Bone marrow (tissue), 2 donors: ENCODE results near the gene USP7.
"Not testable (repeated sequence)": the region's sequence is repeated elsewhere in the genome, so short reads cannot be mapped to it uniquely, and the experiment has no call there.

Experiments
- DNase-seq, 2 donors: peaks; one replicate each; lab custom pipeline; 2025; lab: John Stamatoyannopoulos, UW

The USP7 gene

DNA sequence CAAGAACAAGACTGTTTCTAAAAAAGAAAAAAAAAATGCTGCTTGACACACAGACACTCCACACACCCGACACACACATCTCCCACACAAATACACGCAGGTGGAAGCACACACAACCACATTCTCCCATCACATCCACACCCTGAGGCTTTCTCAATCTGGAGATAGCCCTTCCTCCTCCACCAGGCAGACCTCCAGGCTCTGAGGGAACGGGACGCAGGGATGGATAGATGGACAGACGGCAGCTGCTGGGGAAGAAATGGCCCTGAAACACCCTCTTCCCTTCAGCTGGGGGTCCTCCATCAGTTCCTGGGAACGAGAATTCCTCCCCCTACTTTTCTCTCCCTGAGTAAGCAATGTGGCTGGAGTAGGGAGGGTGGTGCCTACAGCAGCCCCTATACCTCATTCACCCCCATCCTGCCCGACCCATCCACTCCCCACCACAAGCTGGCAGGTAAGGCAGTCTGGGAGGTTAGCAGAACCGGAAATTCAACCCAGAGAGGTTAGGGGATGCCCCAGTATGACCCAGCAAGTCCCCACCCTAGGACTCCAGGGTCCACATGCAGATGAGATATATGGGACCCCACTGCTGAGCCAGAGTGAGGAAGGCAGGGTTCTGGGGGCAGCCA is 85.7 kb downstream of the USP7 start:
- DNase-seq, result no peak

DNA sequence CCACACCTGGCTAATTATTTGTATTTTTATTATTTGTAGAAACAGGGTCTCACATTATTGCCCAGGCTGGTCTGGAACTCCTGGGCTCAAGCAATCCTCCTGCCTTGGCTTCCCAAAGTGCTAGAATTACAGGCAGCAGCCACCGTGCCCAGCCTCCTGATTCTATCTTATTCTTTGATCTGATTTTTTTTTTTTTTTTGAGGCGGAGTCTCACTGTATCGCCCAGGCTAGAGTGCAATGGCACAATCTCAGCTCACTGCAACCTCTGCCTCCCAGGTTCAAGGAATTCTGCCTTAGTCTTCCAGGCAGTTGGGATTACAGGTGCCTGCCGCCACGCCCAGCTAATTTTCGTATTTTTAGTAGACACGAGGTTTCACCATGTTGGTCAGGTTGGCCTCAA is 88.4 kb downstream of the USP7 start:
- DNase-seq, result not testable (repeated sequence)

DNA sequence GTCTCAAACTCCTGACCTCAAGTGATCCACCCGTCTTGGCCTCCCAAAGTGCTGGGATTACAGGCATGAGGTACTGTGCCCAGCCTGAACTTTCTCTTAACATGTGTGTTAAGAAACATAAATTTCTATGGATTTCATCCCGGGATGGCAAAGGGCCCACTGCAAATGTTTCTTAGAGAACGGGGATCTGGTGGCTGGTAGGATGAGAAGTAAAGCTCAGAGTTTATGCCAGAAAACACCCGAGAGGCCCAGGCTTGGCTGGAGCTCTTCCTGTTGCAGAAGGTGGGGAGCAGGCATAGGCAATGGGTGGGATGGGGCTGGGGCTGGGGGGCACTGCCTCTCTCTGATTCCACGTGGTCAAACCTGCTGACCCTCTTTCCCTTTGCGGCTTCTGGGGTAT is 89.3 kb downstream of the USP7 start:
- DNase-seq, result no peak

DNA sequence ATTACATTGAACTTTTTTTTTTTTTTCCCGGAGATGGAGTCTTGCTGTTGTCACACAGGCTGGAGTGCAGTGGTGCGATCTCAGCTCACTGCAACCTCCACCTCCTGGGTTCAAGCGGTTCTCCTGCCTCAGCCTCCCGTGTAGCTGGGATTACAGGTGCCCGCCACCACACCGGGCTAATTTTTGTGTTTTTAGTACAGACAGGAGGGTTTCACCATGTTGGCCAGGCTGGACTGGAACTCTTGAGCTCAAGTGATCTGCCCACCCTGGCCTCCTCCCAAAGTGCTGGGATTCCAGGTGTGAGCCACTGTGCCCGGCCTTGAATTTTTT is 89.9 kb downstream of the USP7 start:
- DNase-seq, result not testable (repeated sequence)

DNA sequence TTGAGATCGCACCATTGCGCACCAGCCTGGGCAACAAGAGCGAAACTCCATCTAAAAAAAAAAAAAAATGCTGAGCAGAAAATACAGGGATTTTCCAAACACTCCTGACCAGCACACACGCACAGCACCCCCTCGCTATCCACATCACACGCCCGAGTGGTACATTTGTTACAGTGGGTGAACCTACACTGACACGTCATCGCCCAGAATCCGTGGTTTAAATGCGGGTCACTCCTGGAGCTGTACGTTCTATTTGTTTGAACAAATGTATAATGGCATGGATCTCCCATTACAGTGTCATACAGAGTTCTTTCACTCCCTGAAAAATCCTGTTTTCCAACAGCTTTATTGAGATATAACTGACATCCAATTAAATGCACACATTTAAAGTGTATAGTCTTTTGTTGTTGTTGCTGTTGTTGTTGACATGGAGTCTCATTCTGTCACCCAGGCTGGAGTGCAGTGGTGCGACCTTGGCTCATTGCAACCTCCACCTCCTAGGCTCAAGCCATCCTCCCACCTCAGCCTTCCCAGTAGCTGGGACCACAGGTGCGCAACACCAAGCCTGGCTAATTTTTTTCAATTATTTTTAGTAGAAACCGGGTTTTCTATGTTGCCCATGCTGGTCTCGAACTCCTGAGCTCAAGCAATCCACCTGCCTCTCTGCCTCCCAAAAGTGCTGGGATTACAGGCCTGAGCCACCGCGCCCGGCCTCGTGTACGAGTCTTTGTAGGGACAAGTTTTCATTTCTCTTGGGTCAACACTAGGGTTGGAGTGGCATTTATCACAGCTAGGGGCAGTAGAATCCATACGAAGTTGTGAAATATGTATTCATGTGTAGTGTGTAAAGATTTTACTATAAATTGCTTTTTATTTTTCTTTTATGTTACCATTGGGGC is 90.5 kb downstream of the USP7 start:
- DNase-seq, result no peak

DNA sequence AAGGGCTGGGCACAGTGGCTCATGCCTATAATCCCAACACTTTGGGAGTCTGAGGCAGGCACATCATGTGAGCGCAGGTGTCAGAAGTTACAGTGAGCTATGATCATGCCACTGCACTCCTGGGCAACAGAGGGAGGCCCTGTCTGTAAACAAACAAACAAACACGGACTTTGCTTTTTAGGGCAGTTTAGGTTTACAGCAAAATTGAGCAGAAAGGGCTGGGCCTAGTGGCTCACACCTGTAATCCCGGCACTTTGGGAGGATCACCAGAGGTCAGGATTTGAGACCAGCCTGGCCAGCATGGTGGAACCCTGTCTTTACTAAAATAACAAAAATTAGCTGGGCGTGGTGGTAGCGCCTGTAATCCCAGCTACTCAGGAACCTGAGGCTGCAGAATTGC is 91.6 kb downstream of the USP7 start:
- DNase-seq, result no peak

DNA sequence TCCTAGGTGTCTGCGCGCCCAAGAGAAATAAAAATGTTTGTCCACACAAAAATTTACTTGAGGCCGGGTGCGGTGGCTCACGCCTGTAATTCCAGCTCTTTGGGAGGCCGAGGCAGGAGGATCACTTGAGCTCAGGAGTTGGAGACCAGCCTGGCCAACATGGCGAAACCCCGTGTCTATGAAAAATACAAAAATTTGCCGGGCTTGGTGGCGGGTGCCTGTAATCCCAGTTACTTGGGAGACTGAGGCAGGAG is 93.8 kb downstream of the USP7 start:
- not testable (repeated sequence) for DNase-seq

DNA sequence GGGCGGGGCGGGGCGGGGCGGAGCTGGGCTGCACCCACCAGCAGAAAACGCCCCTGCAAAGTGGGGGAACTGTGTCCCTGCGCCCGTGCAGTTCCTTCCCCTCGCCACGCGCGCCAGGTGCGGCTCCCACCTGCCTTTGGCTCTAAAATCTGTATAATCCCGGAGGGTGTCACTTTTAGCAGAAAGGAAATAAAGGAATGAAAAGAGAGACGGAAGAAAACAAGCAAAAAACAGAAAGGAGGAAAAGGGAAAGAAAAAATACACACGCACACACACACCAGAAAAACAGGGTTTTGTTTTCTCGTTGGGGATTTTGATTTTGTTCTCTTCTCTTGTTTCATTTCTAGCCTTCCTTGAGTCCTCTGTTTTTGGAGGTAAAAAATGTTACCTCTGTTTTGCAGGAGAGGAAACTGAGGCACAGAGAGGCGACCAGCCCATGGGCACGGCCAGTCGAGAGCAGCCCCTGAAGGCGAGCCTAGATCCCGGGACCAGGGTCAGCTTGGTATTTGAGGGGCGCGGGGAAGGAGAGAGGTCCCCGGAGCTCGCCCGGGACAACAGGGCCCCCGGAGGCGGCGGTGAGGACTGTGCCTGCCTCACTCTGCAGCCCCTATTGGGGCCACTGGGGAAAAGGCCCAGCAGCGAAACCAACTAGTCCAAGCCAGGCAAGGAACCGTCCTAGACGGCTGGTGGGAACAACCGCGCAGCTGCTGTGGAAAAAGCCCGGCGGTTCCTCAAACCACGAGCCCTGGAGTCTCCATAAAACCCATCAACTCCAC is 94.3 kb downstream of the USP7 start:
- no peak for DNase-seq

DNA sequence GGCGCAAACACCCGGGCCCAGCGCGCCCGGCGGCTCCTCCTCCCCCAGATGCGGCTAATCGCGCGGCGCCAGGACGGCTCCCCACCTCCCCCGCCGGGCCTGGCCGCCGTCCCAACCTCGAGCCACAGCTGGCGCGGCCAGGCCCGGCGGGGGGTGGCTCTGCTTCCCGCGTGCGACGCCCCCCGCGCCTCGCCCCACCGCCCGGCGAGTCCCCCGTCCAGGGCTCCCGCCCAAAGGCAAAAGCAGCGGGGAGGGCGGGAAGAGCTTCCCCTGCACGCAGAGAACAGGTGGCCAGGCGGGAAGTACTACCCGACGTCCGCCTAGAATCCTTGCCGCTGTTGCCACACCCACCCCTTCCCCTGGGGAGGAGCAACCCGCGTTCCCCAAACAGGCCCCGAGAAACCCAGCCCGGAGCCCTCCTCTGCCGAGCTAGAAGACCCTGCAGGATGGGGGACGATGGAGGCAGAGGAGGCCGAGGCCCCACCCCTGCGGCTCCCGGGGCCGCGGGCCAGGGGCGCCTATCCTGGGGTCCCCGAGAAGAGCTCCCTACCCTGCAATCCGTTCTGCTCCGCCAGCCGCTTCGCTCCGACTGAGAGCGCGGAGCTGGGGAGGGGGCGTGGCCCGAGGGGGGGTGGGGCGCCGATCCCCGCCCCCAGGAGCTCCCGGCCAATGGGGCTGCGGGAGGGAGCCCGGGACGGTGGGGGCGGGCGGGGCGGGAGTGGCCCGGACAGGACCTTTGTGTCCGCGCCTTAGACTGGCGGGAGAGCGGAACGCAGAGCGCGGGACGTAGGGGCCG is 95.1 kb downstream of the USP7 start, which contains the start of gene CARHSP1:
CARHSP1 (minus strand) TSS at position 591 of the 796 bp plus-strand sequence. CDS start 9,678 bp downstream, outside the sequence.
- peak; percentile 80 to 96 for DNase-seq

DNA sequence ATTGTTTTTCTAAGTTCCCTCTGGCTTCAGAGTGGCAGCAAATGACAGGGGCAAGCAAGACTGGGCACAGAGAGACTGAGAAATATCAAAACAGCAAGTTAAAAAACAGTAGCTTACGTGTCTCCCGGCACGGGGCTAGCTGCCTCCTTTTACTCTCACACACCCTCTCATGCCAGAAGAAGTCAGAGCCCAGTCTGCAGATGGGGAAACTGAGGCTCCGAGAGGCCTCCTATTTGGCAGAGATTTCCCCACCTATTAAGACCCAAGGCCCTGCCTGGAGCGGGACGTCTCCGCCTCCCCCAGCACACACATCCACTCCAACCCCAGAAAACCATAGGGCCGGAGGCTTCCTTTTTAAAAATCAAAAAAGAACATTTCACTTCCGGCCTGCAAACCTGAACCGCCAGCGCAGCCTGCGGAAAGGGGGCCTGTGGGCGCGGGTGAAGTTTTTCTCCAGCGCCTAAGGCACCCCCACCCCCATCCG is 95.7 kb downstream of the USP7 start:
- DNase-seq, result no peak

DNA sequence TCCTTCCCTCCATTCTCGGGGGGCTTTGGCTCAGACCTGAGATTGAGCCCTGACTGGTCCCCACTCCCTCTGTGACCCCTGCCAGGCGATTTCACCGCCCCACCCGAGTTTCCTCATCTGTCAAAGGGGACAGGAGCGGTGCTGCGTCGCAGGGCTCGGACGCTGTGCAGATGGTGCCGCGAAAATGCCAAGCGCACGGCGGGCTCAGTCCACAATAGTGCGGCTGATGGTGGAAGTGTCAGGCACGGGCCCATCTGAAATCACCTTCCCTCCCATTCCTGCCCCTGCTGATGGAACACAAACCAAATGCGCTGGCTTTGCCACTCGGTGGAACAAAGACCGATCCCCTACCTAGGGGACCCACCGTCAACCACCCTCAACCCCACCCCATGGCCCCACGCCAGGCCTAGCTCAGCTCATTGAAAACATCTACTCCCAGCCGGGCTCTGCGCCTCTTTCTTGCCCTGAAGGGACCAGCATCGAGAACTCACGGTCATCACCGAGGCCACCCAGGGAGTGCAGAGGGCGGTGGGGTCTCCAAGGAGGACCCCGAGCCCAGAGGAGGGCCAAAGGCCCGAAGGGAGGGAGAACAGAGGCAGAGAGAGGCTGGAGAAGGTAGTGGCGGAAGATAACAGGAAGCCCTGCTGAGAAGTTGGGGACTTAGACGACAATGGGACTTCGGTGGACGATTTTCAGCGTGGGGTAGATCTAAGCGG is 96.3 kb downstream of the USP7 start:
- peak in 1 of 2 donors; percentile 27 for DNase-seq

DNA sequence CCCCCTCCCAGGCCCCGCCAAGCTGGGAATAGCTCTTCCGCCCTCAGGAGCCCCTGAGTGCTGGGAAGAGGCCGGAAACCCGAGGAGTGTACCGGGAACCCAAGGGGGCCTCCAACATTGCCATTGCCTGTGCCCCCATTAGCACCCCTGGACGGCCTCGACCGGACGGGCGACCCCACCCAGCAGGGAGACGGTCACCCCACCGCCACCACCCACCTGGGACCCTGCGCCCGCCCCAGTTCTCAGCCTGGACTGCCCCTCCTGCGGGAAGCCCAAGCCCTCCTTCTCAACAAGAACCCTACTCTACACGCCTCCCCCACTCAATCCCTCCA is 96.9 kb downstream of the USP7 start:
- no peak for DNase-seq

DNA sequence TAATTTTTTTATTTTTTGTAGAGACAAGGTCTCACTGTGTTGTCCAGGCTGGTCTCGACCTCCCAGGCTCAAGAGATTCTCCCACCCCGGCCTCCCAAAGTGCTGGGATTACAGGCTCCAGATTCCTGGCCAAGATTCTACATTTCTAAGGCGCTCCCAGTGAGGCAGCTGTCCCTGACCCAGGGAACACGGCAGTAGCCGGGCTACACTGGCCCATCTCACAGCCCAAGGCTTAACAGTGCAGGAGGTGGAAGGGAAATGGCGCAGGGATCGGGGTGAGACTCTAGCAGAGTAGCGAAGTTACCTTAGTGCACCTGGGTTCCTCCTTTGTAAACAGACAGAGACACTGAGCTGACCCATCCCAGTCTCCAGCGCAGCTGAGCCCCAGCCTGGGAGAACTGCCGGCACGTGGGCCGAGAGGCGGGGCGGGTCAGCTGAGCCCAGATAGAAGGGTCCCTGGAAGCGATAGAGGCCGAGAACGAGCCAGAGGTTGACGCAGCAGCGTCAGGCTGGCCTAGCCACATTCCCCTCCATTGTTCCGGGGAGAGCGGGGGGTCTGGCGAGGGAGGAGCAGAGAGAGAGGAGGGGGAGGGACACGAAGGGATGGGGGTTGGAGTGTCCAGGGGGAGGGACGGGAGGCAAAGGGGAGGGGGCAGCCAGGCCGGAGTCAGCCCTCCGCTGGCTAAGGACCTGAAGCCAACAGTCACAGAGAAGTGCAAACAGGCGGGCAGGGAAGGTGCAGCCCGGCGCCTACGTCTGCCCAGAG is 97.4 kb downstream of the USP7 start:
- DNase-seq, result no peak

DNA sequence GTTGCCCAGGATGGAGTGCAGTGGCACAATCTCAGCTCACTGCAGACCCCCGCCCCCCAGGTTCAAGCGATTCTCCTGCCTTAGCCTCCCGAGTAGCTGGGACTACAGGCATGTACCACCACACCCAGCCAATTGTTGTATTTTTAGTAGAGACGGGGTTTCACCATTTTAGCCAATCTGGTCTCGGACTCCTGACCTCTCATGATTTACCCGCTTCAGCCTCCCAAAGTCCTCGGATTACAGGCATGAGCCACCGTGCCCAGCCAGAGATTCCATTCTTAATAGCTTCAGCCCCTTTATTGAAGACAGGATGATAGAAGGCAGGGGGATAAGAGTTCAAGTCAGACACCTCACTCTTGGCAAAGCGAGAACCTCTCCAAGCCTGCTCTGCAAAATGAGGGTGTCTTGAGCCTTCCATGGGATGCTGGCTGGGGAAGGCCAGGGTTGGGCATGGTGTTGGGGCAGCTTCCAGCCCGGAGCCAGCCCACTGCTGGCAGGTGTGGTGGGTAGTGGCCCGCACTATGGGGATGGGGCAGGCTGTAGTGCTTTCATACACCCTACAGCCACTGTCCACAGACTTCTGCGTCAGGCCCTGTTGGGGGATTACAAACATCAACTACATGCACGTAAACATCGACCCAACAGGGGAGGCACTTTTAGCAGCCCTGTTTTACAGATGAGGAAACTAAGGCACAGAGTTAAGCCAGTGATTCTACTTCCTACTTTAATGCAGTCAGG is 98.4 kb downstream of the USP7 start:
- DNase-seq, result no peak

DNA sequence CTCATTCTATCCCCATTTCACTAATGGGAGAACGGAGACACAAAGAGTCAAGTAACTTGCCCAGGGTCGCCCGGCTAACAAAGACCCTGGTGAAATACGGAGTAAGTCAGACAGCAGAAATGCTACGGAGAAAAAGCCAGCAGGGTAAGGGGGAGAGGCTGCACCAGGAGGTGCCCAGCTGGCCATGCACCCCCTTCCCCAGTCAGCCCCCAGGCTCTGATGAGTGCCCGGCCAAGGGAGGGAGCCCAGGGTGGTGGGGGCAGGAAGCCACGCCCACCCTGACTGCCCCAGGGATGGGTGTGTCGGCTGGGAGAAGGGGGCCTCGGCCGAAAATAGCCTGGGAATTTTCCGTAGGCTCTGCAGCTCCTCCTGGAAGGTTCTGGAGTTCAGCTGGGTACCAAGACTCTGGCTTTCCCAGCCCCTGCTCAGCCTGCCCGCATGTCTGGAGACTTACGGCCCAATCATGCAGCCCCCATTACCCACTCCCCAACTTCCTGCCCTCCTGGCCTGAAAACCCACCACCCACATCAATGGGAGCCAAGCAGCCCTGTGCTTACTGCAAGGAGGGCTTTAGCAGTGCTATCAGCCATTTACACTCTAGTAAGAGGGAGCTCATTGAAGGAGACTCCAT is 99.1 kb downstream of the USP7 start:
- DNase-seq, result no peak

DNA sequence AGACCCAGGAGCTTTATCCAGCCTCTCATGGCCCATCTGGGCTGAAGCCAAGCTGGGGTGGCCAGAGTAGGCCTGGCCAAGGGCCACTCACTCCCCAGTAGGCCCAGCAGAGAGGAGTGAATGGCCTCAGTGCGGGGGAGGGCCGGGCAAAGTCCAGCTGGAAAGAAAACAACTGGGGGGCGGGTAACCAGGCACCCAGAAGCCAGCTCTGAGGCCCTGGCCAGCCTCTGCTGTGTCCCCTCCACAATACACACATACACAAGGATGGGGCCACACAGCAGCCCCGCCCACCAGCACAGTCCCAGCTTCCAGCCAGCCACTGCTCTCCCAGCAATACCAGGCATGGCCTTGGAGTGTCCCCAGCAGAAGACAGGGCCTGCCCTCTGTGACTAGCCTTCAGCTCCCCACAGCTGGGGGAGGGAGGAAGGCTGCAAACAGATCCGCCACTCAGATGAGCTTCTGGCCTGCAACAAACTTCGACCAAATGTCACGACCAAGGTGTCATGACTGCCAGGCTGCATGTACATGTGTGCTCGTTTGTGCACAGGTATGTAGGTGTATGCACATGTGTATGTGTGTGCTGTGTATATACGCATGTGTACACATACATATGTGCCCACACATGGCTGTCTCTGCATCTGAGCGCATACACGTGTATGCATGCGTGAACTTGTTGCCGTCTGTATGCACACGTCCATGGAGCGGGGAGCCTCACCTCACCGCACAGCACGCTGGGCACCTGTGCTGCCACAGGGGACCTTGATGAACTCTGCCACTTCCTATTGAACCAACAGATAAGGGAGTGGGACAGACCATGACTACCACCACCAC is 99.9 kb downstream of the USP7 start:
- no peak for DNase-seq

DNA sequence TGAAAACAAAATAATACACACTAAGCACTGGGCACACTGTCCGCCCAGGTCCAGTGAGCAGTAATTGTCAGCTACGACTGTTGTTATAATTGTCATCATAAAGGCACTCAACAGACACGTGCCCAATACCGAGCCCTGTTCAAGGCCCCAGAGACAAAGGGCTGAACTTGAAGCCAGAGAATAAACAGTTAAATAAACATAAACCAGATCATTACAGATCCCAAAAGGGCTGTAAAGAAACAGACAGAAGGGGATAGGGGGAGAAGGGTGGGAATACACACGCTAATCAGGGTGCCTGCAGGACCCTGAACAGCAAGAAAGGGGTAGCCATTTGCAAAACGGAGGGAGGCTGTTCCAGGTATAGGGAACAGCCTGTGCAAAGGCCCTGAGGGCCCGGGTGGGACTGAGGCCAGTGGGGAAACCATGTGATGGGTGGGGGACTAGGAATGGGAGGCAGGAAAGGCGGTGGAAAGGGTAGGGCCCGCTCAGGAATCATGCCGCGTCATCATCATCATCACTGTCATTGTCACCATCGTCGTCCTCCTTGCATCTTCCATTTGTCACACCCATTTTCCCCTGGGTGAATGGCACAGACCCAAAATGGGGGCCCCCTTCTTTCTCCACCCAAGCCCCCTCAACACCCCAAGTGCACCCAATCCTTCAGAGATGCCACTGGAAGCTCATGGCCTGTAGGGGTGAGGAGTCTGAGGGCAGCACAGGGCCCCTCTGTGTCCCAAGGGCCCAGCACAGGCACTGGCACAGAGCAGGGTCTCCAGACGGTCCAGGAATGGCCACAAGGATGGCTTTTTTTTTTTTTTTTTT is 101.2 kb downstream of the USP7 start:
- no peak for DNase-seq
